GM19468 (cell line): ENCODE results near the gene FAM107B.
"Not testable (repeated sequence)": the region's sequence is repeated elsewhere in the genome, so short reads cannot be mapped to it uniquely, and the experiment has no call there.

Source experiments
- ATAC-seq: cut with Tn5 transposase; IDR thresholded peaks from one replicate; pipeline ENCODE4 v1.9.1; 2021; ENCODE audit warnings: mild to moderate bottlenecking, moderate library complexity, moderate number of reproducible peaks; ENCODE audit not compliant: unreplicated experiment; ENCODE audit errors: extremely low read depth

Gene FAM107B

GRCh38 chr10:14774797-14775196, at the start of gene FAM107B:
TSS of gene FAM107B (minus strand) at chr10:14774897. CDS start at chr10:14774663, 234 bp downstream.
- ATAC-seq: no peak

GRCh38 chr10:14823966-14824365, 49.3 kb upstream of the FAM107B start:
- no peak for ATAC-seq

- ATAC-seq: no peak
Observed at GRCh38 chr10:14822879-14823755, 48.4 kb upstream of the FAM107B start.

GRCh38 chr10:14821635-14822375, 47.1 kb upstream of the FAM107B start:
- ATAC-seq: no peak

- no peak for ATAC-seq
Observed at GRCh38 chr10:14820775-14821154, 46.1 kb upstream of the FAM107B start.

- ATAC-seq: no peak
Observed at GRCh38 chr10:14820010-14820774, 45.5 kb upstream of the FAM107B start.

- ATAC-seq: not testable (repeated sequence)
Observed at GRCh38 chr10:14816717-14817116, 42.0 kb upstream of the FAM107B start.

GRCh38 chr10:14815681-14816080, 41.0 kb upstream of the FAM107B start:
- no peak for ATAC-seq

GRCh38 chr10:14812271-14812670, 37.6 kb upstream of the FAM107B start:
- no peak for ATAC-seq

- ATAC-seq: no peak
Observed at GRCh38 chr10:14810969-14811953, 36.6 kb upstream of the FAM107B start.

- ATAC-seq: no peak
Observed at GRCh38 chr10:14806318-14806717, 31.6 kb upstream of the FAM107B start.

- ATAC-seq: no peak
Observed at GRCh38 chr10:14803827-14804226, 29.1 kb upstream of the FAM107B start.

GRCh38 chr10:14801723-14802122, 27.0 kb upstream of the FAM107B start:
- ATAC-seq: no peak

- ATAC-seq: no peak
Observed at GRCh38 chr10:14800397-14800796, 25.7 kb upstream of the FAM107B start.

GRCh38 chr10:14798636-14799035, 23.9 kb upstream of the FAM107B start:
- no peak for ATAC-seq

GRCh38 chr10:14787938-14788337, 13.2 kb upstream of the FAM107B start:
- ATAC-seq: no peak

- no peak for ATAC-seq
Observed at GRCh38 chr10:14784459-14785055, 9.9 kb upstream of the FAM107B start.

GRCh38 chr10:14782691-14783363, 8.1 kb upstream of the FAM107B start:
- ATAC-seq: no peak

GRCh38 chr10:14781763-14782162, 7.1 kb upstream of the FAM107B start:
- no peak for ATAC-seq
